Heart right ventricle (tissue), 16 donors: Measurements from ENCODE around the gene USH2A. TPM values are rescaled to one million over a fixed set of nuclear protein-coding genes. Genes with fewer than 3 reads are reported as not detected.

ENCODE experiments used
- ATAC-seq, 8 donors: fragments of 200-7000 bp; cut with Tn5 transposase; one replicate each; pipeline ENCODE4 v1.9.1; 2020; ENCODE audit warnings: mild to moderate bottlenecking in 8 of 8, moderate library complexity in 8 of 8, moderate number of reproducible peaks in 1 of 8
- DNase-seq, 2 donors: peaks; one replicate each; pipeline ENCODE4 v3.0.0-alpha.2; 2020
- H3K27ac ChIP-seq, 10 donors: fragments of 200-600 bp; sonication (generic) in 2 of 10; one replicate each; pipeline versions ENCODE4 v1.5.0 to v1.8.0; 2020 to 2022; ENCODE audit warnings: mild to moderate bottlenecking in 3 of 10
- H3K27me3 ChIP-seq, 7 donors: fragments of 200-600 bp; one replicate each; pipeline ENCODE4 v1.8.0; 2021 to 2022; ENCODE audit warnings: mild to moderate bottlenecking in 2 of 7
- H3K36me3 ChIP-seq, 9 donors: fragments of 200-600 bp; sonication (generic) in 1 of 9; one replicate each; pipeline versions ENCODE4 v1.5.0 to v1.8.0; 2020 to 2022; ENCODE audit warnings: mild to moderate bottlenecking in 2 of 9
- H3K4me1 ChIP-seq, 9 donors: fragments of 200-600 bp; sonication (generic) in 1 of 9; one replicate each; pipeline versions ENCODE4 v1.5.0 to v1.8.0; 2020 to 2022; ENCODE audit warnings: mild to moderate bottlenecking in 4 of 9
- H3K4me3 ChIP-seq, 10 donors: fragments of 200-600 bp; sonication (generic) in 2 of 10; one replicate each; pipeline versions ENCODE4 v1.5.0 to v1.8.0; 2020 to 2022; ENCODE audit warnings: mild to moderate bottlenecking in 7 of 10, moderate library complexity in 2 of 10
- H3K9me3 ChIP-seq, 11 donors: fragments of 200-600 bp in 10 of 11; sonication (generic) in 2 of 11; one replicate each; pipeline versions ENCODE4 v1.5.0 to v1.8.0; 2013 to 2022; ENCODE audit warnings: mild to moderate bottlenecking in 2 of 11, control low read depth in 1 of 11, moderate library complexity in 1 of 11
- CTCF ChIP-seq, 9 donors: fragments of 200-600 bp; sonication (generic) in 2 of 9; IDR thresholded peaks; one replicate each; pipeline versions ENCODE4 v1.5.0 to v1.8.0; 2021 to 2022; ENCODE audit warnings: antibody characterized with exemption in 9 of 9, mild to moderate bottlenecking in 5 of 9, moderate library complexity in 1 of 9
- WGBS, 2 donors: extraction: QIAGEN DNeasy Blood & Tissue Kit; methylation state at CpG; one replicate each; pipeline ENCODE4 v1.1.7; 2013; ENCODE audit warnings: inconsistent platforms in 1 of 2; 5-methylcytosine and 5-hydroxymethylcytosine counted together
- intact Hi-C, 10 donors: fragments of 100-400 bp; cut with DNase I; formaldehyde crosslinking; loops; one replicate each; pipeline versions ENCODE4 v1.11.1 to v1.14.2; 2022
- polyA plus RNA-seq, 2 donors: library from polyadenylated mRNA; stranded (reverse); fragments of 200-250 nt; gene quantifications; one replicate each; pipeline ENCODE4 v1.2.3, GENCODE V29; 2013
- total RNA-seq, 10 donors: library from RNA; stranded (reverse); fragmentation: NEBNext Ultra II Directional in 3 of 10; extraction: Animal tissue kit (Norgen Biotek cat#: 25700) in 3 of 10; gene quantifications; one replicate each; pipeline versions ENCODE4 v1.2.1 to v1.2.4, GENCODE V29; 2021 to 2023
- donor health status: Arrhythmogenic right ventricular cardiomyopathy.
- donor health status: ischemic (EF 13 %, LVEDD 7.1; RV severe dilation, severe dysfunction).
- donor health status: healthy with polysubstance abuse.
- donor health status: DM: no; HTN: yes; CAD: no.
- donor health status: DM: no; HTN: no; CAD: no.
- donor health status: ischemic (EF 25% LVEDD 6.9; RV normal size, moderate dysfunction).
- donor health status: ischemic (EF 25% LVEDD 5.7; RV mildly dilated, moderate dysfunction).
- donor health status: healthy.
- donor health status: DM: yes; HTN: yes; CAD: no.
- donor health status: Ischemic cardiomyopathy.
- donor health status: ischemic (EF 35%, LVEDD 5.7; RV mildly dilated, moderate dysfunction).
- donor health status: nonischemic (EF 11% LVEDD 7.7; RV severe dilation, severe dysfunction).
- donor health status: DM: yes; HTN: yes; CAD: no.
- donor health status: PGD.
- donor health status: ischemic (EF 29% LVEDD 5.4; RV normal size, mild dysfunction).
- donor health status: nonischemic (EF 23%, LVEDD 6.1; RV moderate dilation, normal function).

USH2A gene
- total and polyA plus RNA-seq, 12 donors: 0.01 to 4.9 (median 3.6) TPM

- 69 to 71% methylated on average over 1 of the region's 1 CpG for WGBS, 2 donors
- Histone ChIP-seq H3K4me3 (no peak overlapping the region), H3K9me3 (no peaks in the 10 kb centered on the region), H3K4me1 (no peaks in the 10 kb centered on the region), H3K36me3 (no peaks in the 10 kb centered on the region), H3K27ac (no peak overlapping the region), H3K27me3 (no peaks in the 10 kb centered on the region)
- intact Hi-C loops: no loop called here
- no peak for DNase-seq
- no peak for TF ChIP-seq CTCF (IDR thresholded peaks at IDR 0.05)
- ATAC-seq: no peak
Measured at GRCh38 chr1:216379441-216379840, 43.8 kb downstream of the USH2A start.

- no peak for TF ChIP-seq CTCF (IDR thresholded peaks at IDR 0.05)
- Histone ChIP-seq H3K36me3 (no peaks in the 10 kb centered on the region), H3K27me3 (no peaks in the 10 kb centered on the region), H3K9me3 (no peaks in the 10 kb centered on the region), H3K27ac (no peak overlapping the region), H3K4me1 (no peaks in the 10 kb centered on the region), H3K4me3 (no peak overlapping the region)
- intact Hi-C loops: no loop called here
- ATAC-seq (no peak), DNase-seq (no peak)
- 75 to 84% methylated on average over 2 of the region's 2 CpGs for WGBS, 2 donors
Measured at GRCh38 chr1:216368249-216368648, 55.0 kb downstream of the USH2A start.

- no peak for TF ChIP-seq CTCF (IDR thresholded peaks at IDR 0.05)
- no peaks in the 10 kb centered on the region for H3K9me3 ChIP-seq
- no peaks in the 10 kb centered on the region for H3K4me1 ChIP-seq
- no peak overlapping the region for H3K27ac ChIP-seq
- no peak for ATAC-seq
- H3K36me3 ChIP-seq: no peaks in the 10 kb centered on the region
- no peaks in the 10 kb centered on the region for H3K27me3 ChIP-seq
- H3K4me3 ChIP-seq: no peak overlapping the region
- no peak for DNase-seq
- intact Hi-C loops: no loop called here
Measured at GRCh38 chr1:216366979-216367378, 56.3 kb downstream of the USH2A start.

GRCh38 chr1:216356945-216357344 is 66.3 kb downstream of the USH2A start:
- DNase-seq (no peak), ATAC-seq (no peak)
- 84 to 87% methylated on average over 2 of the region's 2 CpGs for WGBS, 2 donors
- Histone ChIP-seq H3K4me1 (no peaks in the 10 kb centered on the region), H3K36me3 (no peaks in the 10 kb centered on the region), H3K4me3 (no peak overlapping the region), H3K9me3 (peaks cover 0 to 16% (median 0%) of the 10 kb centered on the region in 11 donors), H3K27ac (no peak overlapping the region), H3K27me3 (no peaks in the 10 kb centered on the region)
- intact Hi-C loops: no loop called here
- no peak for TF ChIP-seq CTCF (IDR thresholded peaks at IDR 0.05)

GRCh38 chr1:216350186-216350585 is 73.1 kb downstream of the USH2A start:
- ATAC-seq (no peak), DNase-seq (no peak)
- Histone ChIP-seq H3K4me1 (no peaks in the 10 kb centered on the region), H3K27ac (no peak overlapping the region), H3K9me3 (peaks cover 0 to 23% (median 0%) of the 10 kb centered on the region in 11 donors), H3K36me3 (no peaks in the 10 kb centered on the region), H3K27me3 (no peaks in the 10 kb centered on the region), H3K4me3 (no peak overlapping the region)
- intact Hi-C loops: no loop called here
- 53 to 67% methylated on average over 1 of the region's 1 CpG for WGBS, 2 donors
- TF ChIP-seq CTCF (IDR thresholded peaks at IDR 0.05): no peak
